HG03521 (cell line): ENCODE results near the gene IL25.
"Not testable (repeated sequence)": the region's sequence is repeated elsewhere in the genome, so short reads cannot be mapped to it uniquely, and the experiment has no call there.

Source experiments
- ATAC-seq: cut with Tn5 transposase; IDR thresholded peaks from one replicate; pipeline ENCODE4 v1.9.1; 2021; ENCODE audit warnings: mild to moderate bottlenecking, moderate library complexity; ENCODE audit not compliant: unreplicated experiment

Gene IL25

GRCh38 chr14:23407516-23408306, 35.1 kb downstream of the IL25 start, which contains the start of gene MYH6:
TSS of gene MYH6 (minus strand) at chr14:23408273. CDS start at chr14:23407223, 1,050 bp downstream.
- no peak for ATAC-seq

GRCh38 chr14:23408307-23408630, 35.7 kb downstream of the IL25 start:
- no peak for ATAC-seq

GRCh38 chr14:23409475-23409874, 36.9 kb downstream of the IL25 start:
- ATAC-seq = no peak

DNA sequence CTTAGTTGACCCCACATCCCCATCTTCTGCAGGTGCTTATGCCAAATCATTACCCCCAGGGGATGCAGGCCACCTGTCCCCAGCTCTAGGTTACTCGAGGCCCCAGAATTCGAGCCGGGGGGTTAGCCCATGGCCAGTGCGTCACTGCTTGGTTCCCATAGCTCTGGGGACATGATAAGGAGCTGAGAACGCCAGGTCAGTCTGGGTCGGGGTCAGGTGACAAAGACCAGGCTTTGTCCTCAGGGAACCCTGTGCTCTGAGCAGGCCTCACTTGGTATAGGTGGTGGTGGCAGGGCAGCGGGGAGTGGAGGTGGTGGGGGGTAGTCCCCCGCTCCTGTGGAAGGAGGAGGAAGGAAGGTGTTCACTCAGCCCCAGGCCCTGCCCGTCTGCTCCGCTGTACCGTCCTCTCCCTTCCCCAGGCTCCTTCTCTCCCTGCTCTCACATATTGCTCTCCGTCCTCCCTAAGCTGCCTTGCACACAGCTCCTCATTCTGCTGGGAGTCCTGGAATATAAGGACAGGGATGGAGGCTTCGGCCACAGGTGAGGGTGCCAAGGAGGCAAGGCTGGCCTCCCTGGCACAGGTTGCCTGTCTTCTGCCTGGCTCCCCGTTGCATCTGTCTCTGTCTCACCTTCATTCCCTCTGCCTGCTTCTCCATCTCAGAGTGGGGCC, 37.5 kb downstream of the IL25 start:
- ATAC-seq = no peak

GRCh38 chr14:23411563-23412525, 39.2 kb downstream of the IL25 start:
- ATAC-seq = no peak

- no peak for ATAC-seq
These were observed 41.1 kb downstream of the IL25 start for GRCh38 chr14:23413681-23414080.

DNA sequence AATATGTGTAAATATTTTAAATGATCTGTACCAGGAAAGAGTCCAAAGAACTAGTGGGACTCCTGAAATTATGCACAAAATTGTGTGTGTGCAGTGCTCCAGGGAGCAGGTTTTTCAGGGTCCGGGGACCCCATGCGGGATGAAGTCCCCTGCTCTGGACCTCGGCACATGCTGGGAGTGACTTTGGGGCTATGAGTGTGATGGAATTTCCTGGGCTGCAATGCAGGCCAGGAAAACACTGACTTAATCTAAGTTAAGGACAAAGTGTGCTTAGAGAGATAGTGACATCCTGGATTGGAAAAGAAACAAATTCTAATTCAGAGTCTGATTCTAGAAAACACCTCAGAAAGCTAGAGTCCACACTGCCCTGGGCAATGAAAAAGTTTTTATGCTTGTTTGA, 41.6 kb downstream of the IL25 start:
- ATAC-seq = no peak

GRCh38 chr14:23414906-23415820, 42.6 kb downstream of the IL25 start:
- ATAC-seq = no peak

DNA sequence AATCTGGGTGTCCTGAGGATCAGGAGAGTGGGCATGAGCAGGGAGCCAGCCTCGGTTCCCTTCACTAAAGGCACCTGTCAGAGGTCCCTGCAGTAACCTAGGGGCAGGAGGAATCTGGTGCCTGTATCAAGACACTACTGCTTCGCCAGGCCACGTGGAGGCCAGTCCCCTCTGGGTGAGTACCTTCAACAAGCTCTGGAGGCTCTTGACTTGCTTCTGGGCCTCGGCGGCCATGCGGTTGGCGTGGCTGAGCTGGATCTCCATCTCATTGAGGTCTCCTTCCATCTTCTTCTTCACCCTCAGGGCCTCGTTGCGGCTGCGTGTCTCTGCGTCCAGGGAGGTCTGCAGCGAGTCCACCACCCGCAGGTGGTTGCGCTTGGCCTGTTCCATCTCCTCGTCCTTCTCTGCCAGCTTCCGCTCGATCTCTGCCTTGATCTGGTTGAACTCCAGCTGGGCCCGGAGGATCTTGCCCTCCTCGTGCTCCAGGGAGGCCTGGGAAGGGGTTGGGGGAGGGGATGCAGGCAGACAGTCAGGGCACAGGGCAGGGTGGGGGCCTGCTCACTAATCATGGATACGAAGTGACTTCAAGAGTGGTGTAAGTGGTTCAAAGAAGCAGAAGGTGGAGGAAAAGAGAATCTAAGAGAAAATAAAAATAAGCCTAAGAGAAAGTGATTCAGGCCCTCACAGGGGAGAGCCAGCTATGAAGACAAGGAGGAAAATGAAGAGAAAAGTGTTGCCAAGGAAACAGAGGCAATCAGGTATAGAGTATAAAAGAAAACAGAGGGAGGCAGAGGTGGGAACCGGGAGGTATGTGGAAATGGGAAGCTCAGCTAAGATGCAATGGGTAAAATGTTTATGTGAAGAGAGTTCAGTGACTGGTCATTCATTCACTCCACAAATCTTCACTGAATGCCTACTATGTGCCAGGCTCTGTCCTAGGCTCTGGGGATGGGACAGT, 43.5 kb downstream of the IL25 start:
- ATAC-seq = no peak

DNA sequence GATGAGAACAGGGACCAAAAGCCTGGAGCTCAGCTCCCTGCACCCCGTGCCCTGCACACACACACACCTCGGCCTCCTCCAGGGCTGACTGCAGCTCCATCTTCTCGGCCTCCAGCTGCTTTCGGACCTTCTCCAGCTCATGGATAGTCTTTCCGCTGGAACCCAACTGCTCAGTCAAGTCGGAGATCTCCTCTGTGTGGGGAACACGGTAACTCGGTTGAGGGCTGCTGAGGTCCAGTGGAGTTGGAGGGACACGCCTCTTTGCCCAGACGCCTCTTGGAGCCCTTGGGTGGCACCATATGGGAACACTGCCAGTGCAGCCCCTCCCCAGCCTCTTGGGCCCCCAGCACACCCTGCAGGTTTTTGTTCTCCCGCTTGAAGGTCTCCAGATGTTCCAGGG, 44.2 kb downstream of the IL25 start:
- no peak for ATAC-seq

GRCh38 chr14:23417269-23417668, 44.7 kb downstream of the IL25 start:
- ATAC-seq = not testable (repeated sequence)

DNA sequence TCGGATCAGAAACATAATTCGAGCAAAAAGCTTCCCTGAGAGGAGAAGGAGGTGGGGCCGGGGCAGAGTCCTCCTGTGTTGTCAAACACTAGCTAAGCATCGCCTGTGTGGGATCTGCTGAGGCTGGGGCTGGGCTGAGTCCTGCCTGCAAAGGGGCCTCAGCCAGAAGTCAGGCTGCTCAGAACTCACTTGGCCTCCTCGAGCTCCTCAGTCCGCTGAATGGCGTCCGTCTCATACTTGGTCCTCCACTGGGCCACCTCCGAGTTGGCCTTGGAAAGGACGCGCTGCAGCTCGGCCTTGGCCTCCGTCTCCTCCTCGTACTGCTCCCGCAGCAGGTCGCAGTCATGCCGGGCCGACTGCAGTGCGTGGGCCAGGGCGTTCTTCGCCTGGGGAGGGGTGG, 45.4 kb downstream of the IL25 start:
- ATAC-seq = no peak

DNA sequence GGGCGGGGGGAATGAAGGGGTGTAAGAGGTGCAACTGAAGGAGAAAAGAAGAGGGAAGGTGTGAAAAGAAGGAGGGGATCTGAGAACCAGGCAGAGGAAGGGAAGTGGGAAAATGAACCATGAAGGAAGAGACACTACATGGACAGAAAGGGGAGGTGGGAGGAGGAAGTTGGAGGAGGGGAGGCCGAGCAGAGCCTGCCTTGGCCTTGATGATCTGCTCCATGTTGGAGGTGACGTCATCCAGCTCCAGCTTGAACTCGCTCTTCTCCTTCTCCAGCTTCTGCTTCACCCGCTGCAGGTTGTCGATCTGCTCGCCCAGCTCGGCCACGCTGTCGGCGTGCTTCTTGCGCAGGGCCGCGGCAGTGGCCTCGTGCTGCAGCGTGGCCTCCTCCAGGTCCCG, 47.0 kb downstream of the IL25 start:
- ATAC-seq = not testable (repeated sequence)

DNA sequence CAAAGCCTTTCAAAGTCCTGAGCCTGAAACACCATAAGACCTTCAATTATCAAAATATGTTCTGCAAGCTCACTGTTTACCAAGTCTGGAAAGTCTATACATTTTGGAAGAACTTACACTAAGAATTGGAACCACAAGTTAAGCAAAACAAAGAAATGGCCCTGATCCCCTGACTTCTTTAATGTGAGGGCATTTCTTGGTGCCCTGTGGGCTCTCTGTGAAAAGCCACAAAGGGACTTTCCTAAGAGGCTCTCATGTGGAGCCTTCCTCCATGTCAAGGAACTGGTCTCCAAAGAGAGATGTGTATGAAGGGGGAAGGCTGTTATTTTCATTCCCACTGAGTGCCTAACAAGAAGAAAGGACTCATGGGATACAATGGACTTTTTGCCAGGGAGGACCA, 49.0 kb downstream of the IL25 start:
- ATAC-seq = no peak

- ATAC-seq = no peak
These were observed 51.0 kb downstream of the IL25 start for GRCh38 chr14:23423657-23424056.

- ATAC-seq = no peak
These were observed 52.6 kb downstream of the IL25 start for GRCh38 chr14:23425169-23425568.

DNA sequence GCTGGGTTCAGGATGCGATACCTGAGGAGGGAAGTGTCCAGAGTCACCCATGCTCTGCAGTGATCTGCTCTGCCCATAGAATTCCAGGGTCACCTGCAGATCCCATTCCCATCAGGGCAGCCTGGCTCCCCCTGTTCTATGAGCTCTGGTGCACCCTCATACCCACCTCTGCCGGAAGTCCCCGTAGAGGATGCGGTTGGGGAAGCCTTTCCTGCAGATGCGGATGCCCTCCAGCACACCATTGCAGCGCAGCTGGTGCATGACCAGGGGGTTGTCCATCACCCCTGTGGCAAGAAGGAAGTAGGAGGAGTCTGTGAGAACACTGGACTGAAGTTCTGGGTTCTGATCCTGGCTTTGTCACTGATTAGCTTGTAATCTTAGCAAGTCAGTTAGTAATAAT, 53.2 kb downstream of the IL25 start:
- not testable (repeated sequence) for ATAC-seq
